Stimulated activated CD8-positive, alpha-beta memory T cell treated with anti-CD3 and anti-CD28 coated beads, Interleukin-15, amount 100 ng/mL, for 24 hours (primary cell): Measurements from ENCODE around the gene RBM34.
"Not testable (repeated sequence)": the region's sequence is repeated elsewhere in the genome, so short reads cannot be mapped to it uniquely, and the experiment has no call there.

Experiments used
- DNase-seq: peaks from one replicate; pipeline ENCODE4 v3.0.0-alpha.2; 2020; ENCODE audit warnings: low read depth

The RBM34 gene

DNA sequence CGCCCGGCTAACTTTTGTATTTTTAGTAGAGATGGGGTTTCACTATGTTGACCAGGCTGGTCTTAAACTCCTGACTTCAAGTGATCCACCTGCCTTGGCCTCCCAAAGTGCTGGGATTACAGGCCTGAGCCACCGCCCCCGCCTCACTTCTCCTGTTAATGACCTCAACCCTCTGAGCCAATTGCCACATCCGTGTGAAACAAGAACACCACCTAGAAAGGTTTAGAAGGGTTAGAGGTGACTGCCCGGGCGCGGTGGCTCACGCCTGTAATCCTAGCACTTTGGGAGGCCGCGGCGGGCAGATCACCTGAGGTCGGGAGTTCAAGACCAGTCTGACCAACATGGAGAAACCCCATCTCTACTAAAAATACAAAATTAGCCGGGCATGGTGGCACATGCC is 68.6 kb downstream of the RBM34 start:
- not testable (repeated sequence) for DNase-seq

- DNase-seq: not testable (repeated sequence)
Observed at GRCh38 chr1:235092045-235092406, 69.0 kb downstream of the RBM34 start.

DNA sequence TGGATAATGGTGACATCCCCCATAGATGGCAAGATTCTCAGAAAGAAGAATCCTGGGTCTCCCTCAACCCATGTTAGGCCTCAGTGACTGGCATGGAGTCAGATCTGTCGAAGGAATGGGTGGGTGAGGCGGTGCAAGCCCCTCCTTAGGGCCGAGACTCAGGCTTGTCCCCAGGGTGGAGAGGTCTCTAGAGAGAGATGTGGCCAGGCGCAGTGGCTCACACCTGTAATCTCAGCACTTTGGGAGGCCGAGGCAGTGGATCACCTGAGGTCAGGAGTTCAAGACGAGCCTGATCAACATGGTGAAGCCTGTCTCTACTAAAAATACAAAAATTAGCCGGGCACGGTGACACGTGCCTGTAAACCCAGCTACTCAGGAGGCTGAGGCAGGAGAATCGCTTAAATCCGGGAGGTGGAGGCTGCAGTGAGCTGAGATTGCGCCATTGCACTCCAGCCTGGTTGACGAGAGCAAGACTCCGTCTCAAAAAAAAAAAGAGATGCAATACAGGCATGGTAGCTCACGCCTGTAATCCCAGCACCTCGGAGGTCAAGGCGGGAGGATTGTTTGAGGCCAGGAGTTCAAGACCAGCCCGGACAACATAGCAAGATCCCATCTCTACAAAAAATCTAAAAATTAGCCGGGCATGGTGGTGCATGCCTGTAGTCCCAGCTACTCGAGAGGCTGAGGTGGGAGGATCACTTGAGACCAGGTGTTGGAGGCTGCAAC is 69.6 kb downstream of the RBM34 start:
- not testable (repeated sequence) for DNase-seq

DNA sequence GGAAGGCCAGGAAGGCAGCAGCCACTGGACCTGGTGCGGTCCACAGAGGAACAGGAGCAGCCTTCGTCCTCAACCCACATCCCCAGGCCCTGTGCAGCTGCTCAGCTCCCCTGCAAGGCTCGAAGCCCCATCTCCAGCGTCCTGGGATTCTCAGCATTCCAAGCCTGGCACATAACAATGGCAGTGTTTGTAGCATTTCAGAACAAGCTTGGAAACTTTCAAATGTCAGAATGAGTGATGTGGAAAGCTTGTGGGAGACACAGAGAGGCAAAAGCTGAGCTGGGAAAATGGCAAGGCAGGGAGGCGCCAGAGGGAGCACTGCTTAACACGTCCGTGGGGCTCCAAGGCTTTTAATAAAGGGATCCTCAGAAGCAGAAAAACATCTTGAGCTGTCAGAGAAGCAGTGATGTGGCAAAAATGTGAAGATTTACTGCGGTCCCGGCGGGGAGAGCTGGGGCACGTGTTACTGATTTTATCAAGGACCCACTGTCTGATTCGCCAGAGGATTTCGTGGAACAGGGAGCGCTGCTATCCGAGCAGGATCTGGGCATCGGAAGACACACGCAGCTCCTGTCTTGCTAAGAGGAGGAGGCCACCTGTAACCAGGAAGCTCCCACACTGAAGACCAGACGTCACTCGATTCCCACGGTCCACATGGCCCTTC is 70.5 kb downstream of the RBM34 start:
- no peak for DNase-seq

DNA sequence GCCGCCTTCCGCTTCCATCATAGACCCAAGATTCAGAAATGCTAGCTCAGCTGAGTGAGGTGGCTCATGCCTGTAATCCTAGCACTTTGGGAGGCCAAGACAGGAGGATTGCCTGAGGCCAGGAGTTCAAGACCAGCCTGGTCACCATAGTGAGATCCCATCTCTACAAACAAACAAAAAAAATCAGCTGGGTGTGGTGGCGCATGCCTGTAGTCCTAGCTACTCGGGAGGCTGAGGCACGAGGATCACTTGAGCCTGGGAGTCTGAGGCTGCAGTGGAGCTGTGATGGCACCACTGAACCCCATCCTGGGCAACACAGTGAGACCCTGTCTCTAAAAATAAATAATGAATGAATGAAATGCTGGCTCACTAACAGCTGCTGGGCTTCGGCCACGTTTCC is 72.1 kb downstream of the RBM34 start:
- no peak for DNase-seq

DNA sequence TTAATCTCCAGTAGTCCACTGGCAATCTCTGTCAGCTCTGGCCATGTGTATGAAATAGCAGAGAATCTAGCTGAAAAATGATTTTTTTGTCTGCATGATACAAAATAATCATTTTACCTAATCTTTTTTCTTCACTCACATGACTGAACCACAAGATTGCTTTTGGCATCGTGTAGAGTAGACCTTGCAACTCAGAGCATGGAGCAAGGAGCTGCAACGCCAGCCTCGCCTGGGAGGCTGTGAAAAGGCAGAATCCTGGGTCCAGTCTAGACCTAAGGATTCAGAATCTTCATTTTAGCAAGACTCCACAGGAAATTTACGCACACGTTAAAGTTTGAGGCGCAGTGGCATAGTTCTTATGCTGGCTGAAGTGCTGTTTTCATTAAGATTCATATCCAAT is 72.6 kb downstream of the RBM34 start:
- no peak for DNase-seq

DNA sequence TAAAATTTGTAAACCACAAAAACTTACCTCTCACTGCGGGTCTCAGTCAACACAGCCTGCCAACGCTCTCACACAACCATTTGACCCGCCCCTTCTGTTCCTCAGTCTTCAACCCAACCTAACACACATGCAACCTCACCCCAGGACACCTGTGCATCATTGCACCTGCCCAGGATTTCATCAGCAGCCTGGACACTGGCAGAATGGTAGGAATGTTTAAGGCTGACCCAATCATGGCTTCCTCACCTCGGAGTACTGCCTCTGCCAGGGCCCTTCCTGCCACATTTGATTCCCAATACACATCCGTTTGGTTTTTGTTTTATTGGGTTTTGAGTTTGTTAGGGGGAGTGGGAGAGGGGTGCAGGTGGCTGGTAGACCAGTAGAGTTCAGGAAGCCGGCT is 73.1 kb downstream of the RBM34 start:
- DNase-seq: no peak

DNA sequence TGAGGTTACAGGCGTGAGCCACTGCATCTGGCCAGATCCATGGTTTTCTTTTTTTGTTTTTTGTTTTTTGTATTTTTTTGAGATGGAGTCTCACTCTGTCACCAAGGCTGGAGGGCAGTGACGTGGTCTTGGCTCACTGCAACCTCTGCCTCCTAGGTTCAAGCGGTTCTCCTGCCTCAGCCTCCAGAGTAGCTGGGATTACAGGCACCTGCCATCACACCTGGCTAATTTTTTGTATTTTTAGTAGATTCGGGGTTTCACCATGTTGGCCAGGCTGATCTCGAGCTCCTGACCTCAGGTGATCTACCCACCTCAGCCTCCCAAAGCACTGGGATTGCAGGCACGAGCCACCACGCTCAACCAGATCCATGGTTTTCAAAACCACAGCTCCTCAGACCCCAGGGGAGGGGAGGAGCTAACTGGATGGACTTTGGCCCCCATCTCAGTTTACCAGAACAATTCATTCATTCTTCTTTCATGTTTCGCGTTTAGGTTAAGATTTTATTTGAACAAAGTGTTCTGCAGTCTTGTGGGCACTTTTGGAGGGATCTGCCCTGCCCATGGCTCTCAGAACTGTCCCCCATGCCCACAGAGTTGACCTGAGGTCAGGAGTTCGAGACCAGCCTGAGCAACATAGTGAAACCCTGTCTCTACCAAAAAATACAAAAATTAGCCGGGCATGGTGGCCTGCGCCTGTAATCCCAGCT is 75.5 kb downstream of the RBM34 start:
- not testable (repeated sequence) for DNase-seq
